ENCODE data around the gene MACROD1.
A peak's percentile ranks its signal among the peaks of the same experiment; 100 is the strongest.

The MACROD1 gene

DNA sequence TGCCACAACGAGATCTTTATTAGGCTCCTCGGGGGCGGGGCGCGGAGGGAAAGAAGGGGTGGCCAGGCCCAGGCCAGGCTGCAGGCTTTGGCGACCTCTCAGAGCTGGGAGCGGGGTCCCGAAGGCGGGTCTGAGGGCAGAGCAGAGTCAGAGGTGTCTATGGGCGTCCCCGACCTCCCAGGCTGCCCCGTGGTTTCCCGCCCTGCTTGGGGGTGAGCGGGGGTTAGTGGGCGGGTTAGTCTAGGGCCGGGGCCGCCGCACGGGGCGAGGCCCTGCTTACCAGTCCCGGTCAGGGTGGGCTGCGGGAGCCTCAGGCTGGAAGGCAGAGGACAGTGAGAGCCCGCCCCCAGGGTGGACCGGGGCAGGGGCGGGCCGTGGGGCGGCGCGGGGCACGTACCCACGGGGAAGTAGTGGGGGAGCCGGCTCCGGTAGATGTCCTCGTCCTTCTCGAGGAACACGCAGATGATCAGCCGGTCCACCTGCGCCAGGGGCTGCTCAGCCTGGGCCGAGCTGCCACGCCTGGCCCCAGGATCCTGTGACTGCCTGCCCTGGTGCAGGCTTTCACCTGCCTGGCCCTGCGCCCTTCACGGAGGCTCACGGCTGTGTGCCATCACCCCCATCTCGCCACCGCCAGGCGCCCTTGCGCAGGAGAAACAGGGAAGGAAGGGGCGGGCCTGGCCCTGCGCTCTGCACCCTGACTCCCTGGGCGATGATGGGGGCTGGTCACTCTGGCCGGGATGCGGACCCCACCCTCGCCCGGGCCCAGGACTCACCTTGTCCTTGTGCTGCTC lies 167.2 kb downstream of the MACROD1 start:
- TF ChIP-seq POLR2A (IDR thresholded peaks at IDR 0.05; ENCODE audit: low read length) = no peak
- no peak for TF ChIP-seq GATA1 (IDR thresholded peaks at IDR 0.05; ENCODE audit: low read depth, low read length)
- no peak for DNase-seq

- TF ChIP-seq POLR2A (IDR thresholded peaks at IDR 0.05; ENCODE audit: low read length) = no peak
- no peak for TF ChIP-seq GATA1 (IDR thresholded peaks at IDR 0.05; ENCODE audit: low read depth, low read length)
- DNase-seq = no peak
These were observed 168.0 kb downstream of the MACROD1 start for GRCh38 chr11:63997801-63998337.

- TF ChIP-seq POLR2A (IDR thresholded peaks at IDR 0.05; ENCODE audit: low read length) (no peak), GATA1 (IDR thresholded peaks at IDR 0.05; ENCODE audit: low read depth, low read length) (no peak)
- DNase-seq = no peak
These were observed 168.7 kb downstream of the MACROD1 start for GRCh38 chr11:63997104-63997700.

- no peak for DNase-seq
These were observed 169.4 kb downstream of the MACROD1 start for GRCh38 chr11:63996512-63996911.

DNA sequence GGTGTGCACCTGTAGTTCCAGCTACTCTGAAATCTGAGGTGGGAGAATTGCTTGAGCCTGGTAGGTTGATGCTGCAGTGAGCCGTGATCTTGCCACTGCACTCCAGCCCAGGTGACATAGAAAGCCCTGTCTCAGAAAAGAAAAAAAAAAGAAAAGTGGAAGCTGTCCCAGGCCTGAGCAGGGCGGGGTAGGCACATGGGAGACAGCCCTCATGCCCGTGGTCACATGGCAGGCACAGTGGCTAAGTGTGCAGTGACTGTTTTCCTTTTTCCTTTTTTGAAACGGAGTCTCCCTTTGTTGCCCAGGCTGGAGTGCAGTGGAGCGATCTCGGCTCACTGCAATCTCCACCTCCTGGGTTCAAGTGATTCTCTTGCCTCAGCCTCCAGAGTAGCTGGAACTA lies 171.9 kb downstream of the MACROD1 start:
- TF ChIP-seq POLR2A (IDR thresholded peaks at IDR 0.05; ENCODE audit: low read length) (no peak), GATA1 (IDR thresholded peaks at IDR 0.05; ENCODE audit: low read depth, low read length) (no peak)
- DNase-seq = no peak

More at GRCh38 chr11:63996512-63996911, 169.4 kb downstream of the MACROD1 start:
- TF ChIP-seq GATA1 (IDR thresholded peaks at IDR 0.05; ENCODE audit: low read depth, low read length) (no peak), POLR2A (IDR thresholded peaks at IDR 0.05; ENCODE audit: low read length) (no peak)

DNA sequence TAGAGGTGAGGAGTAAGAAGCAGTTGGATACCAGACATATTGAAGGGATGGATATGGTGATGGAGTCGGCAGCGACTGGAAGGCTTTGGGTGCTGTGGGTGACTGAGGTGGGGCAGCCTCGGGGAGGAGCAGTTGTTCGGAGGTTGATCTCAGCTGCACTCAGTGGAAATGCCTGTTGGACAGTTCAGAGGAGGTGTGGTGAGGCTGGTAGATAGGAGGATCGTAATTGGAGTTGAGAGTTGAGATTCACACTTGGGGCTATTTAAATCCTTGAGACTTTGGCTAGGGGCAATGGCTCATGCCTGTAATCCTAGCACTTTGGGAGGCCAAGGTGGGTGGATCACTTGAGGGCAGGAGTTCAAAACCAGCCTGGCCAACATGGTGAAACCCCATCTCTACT lies 172.8 kb downstream of the MACROD1 start:
- no peak for DNase-seq
- TF ChIP-seq GATA1 (IDR thresholded peaks at IDR 0.05; ENCODE audit: low read depth, low read length) (no peak), POLR2A (IDR thresholded peaks at IDR 0.05; ENCODE audit: low read length) (no peak)

- no peak for DNase-seq
- TF ChIP-seq GATA1 (IDR thresholded peaks at IDR 0.05; ENCODE audit: low read depth, low read length) (no peak), POLR2A (IDR thresholded peaks at IDR 0.05; ENCODE audit: low read length) (no peak)
These were observed 174.4 kb downstream of the MACROD1 start for GRCh38 chr11:63991558-63991957.

DNA sequence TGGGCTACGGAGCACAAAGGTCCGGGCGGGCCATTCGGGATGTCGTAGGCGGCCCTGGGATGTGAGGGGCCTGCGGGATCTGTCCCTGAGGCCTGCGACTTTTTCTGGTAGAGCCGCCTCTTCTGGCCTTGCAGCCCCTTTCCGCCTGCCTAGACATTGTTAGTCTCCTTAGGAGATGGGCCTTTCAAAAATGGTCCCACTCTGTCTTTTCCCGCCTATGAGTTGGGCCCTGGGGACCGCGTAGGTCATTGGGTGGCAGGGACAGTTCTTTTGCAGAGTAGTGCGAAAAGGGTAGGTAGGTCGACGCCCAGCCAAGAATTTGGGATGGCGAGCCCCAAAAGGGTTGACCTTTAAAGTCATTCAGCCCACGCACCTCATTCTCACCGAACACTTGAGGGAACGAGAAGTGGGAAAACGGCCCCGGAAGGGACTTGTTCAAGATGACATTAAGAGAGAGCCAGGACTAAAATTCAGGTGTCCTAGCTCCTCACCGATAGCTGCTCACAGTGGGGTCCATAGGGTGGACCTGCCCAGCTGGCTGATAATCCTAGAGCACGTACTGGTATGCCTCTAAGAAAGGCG lies 178.9 kb downstream of the MACROD1 start:
- TF ChIP-seq POLR2A (IDR thresholded peaks at IDR 0.05; ENCODE audit: low read length) (no peak), GATA1 (IDR thresholded peaks at IDR 0.05; ENCODE audit: low read depth, low read length) (no peak)
- no peak for DNase-seq

GRCh38 chr11:63986156-63986931 lies 179.6 kb downstream of the MACROD1 start, which contains the start of gene OTUB1:
Gene OTUB1, plus strand, starts transcription at chr11:63986438. Its CDS starts 19 bp downstream, at chr11:63986457.
- peak; percentile 85 to 89 for DNase-seq
- TF ChIP-seq POLR2A (IDR thresholded peaks at IDR 0.05; ENCODE audit: low read length) = peak; percentile 84
- no peak for TF ChIP-seq GATA1 (IDR thresholded peaks at IDR 0.05; ENCODE audit: low read depth, low read length)

DNA sequence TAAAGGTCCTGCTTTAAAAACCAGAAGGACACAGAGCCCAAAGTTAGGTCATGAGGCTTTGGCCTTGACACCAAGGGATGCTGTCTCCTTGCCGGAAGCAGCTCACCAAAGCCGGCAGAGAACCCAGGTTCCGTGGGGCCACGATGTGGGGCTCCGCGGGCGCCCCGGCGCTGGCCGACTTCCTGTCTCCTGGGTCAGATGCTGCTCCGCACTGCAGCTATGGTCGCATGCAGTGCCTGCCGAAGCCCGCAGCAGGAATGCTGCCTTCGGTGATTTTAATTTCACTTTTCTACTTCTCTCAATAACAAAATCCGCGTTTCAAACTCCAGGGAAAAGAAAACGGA lies 180.1 kb downstream of the MACROD1 start:
- no peak for TF ChIP-seq GATA1 (IDR thresholded peaks at IDR 0.05; ENCODE audit: low read depth, low read length)
- TF ChIP-seq POLR2A (IDR thresholded peaks at IDR 0.05; ENCODE audit: low read length) = no peak
- DNase-seq = peak; percentile 51 to 61

- no peak for TF ChIP-seq POLR2A (IDR thresholded peaks at IDR 0.05; ENCODE audit: low read length)
- no peak for TF ChIP-seq GATA1 (IDR thresholded peaks at IDR 0.05; ENCODE audit: low read depth, low read length)
- no peak for DNase-seq
These were observed 186.5 kb downstream of the MACROD1 start for GRCh38 chr11:63979426-63979825.

DNA sequence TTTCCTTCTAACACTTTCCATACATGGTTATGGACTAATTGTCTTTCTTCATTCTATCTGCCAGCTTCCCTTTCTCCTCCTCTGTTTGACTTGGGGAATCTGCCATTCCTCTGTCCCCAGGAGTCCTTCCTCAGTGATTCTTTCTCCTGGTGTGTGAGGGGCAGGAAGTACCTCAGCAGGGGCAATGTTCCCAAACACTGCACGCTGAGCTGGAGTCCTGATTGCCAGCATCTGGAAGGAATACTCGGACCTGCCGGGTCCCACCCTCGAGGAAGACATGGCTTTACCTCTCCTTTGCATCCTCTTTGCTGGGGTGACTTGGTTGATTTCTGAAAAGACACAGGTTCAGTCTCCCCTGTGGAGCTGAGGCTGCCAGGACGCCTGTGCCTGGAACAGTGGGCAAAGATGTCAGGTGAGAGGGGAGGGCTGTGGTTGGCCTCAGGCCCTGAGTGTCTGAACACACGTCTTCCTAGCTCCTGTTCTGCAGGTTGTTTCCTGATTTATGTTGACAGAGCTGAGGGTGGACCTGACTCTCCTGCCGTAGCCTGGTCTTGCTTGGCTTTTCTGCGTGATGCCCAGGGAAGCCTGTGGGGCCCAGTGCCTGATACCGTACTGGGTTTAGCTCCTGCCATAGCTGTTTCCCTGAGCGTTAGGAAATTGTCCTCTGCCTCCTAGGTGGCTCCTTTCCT lies 187.2 kb downstream of the MACROD1 start:
- no peak for DNase-seq
- TF ChIP-seq GATA1 (IDR thresholded peaks at IDR 0.05; ENCODE audit: low read depth, low read length) (no peak), POLR2A (IDR thresholded peaks at IDR 0.05; ENCODE audit: low read length) (no peak)

Measured in erythroblast (primary cell).